ENCODE measurements around the gene TFPI.
"Not testable (repeated sequence)": the region's sequence is repeated elsewhere in the genome, so short reads cannot be mapped to it uniquely, and the experiment has no call there.

The TFPI gene

GRCh38 chr2:187523325-187523724, 30.9 kb downstream of the TFPI start:
- Histone ChIP-seq H3K4me1 (ENCODE audit: control insufficient read depth, insufficient read depth, low read length) (peaks cover 12% of the 10 kb centered on the region), H3K27me3 (ENCODE audit: control insufficient read depth, insufficient read depth, low read length) (no peaks in the 10 kb centered on the region), H3K4me3 (ENCODE audit: low read depth, low read length) (no peak overlapping the region), H3K9me3 (ENCODE audit: control insufficient read depth, insufficient read depth, low read length) (no peaks in the 10 kb centered on the region), H3K36me3 (ENCODE audit: control insufficient read depth, insufficient read depth, low read length) (no peaks in the 10 kb centered on the region), H3K9ac (ENCODE audit: low read depth, low read length) (no peak overlapping the region)

GRCh38 chr2:187520121-187520624, 34.1 kb downstream of the TFPI start:
- Histone ChIP-seq H3K9ac (ENCODE audit: low read depth, low read length) (no peak overlapping the region), H3K4me1 (ENCODE audit: control insufficient read depth, insufficient read depth, low read length) (peaks cover 8% of the 10 kb centered on the region), H3K27me3 (ENCODE audit: control insufficient read depth, insufficient read depth, low read length) (no peaks in the 10 kb centered on the region), H3K4me3 (ENCODE audit: low read depth, low read length) (peak overlapping the region; percentile 18), H3K36me3 (ENCODE audit: control insufficient read depth, insufficient read depth, low read length) (no peaks in the 10 kb centered on the region), H3K9me3 (ENCODE audit: control insufficient read depth, insufficient read depth, low read length) (no peaks in the 10 kb centered on the region)

GRCh38 chr2:187519419-187520120, 34.7 kb downstream of the TFPI start:
- Histone ChIP-seq H3K9me3 (ENCODE audit: control insufficient read depth, insufficient read depth, low read length) (no peaks in the 10 kb centered on the region), H3K4me1 (ENCODE audit: control insufficient read depth, insufficient read depth, low read length) (peaks cover 8% of the 10 kb centered on the region), H3K36me3 (ENCODE audit: control insufficient read depth, insufficient read depth, low read length) (no peaks in the 10 kb centered on the region), H3K9ac (ENCODE audit: low read depth, low read length) (no peak overlapping the region), H3K27me3 (ENCODE audit: control insufficient read depth, insufficient read depth, low read length) (no peaks in the 10 kb centered on the region), H3K4me3 (ENCODE audit: low read depth, low read length) (no peak overlapping the region)

GRCh38 chr2:187517750-187518361, 36.4 kb downstream of the TFPI start:
- not testable (repeated sequence) for H3K27me3 ChIP-seq (ENCODE audit: control insufficient read depth, insufficient read depth, low read length); H3K9me3 ChIP-seq (ENCODE audit: control insufficient read depth, insufficient read depth, low read length); H3K36me3 ChIP-seq (ENCODE audit: control insufficient read depth, insufficient read depth, low read length); H3K9ac ChIP-seq (ENCODE audit: low read depth, low read length); H3K4me3 ChIP-seq (ENCODE audit: low read depth, low read length); H3K4me1 ChIP-seq (ENCODE audit: control insufficient read depth, insufficient read depth, low read length)

GRCh38 chr2:187516630-187517510, 37.4 kb downstream of the TFPI start:
- not testable (repeated sequence) for H3K4me3 ChIP-seq (ENCODE audit: low read depth, low read length)

GRCh38 chr2:187514930-187515329, 39.3 kb downstream of the TFPI start:
- Histone ChIP-seq H3K4me1 (ENCODE audit: control insufficient read depth, insufficient read depth, low read length) (peaks cover 22% of the 10 kb centered on the region), H3K36me3 (ENCODE audit: control insufficient read depth, insufficient read depth, low read length) (no peaks in the 10 kb centered on the region)

More at GRCh38 chr2:187516630-187517510, 37.4 kb downstream of the TFPI start:
- not testable (repeated sequence) for H3K9me3 ChIP-seq (ENCODE audit: control insufficient read depth, insufficient read depth, low read length); H3K36me3 ChIP-seq (ENCODE audit: control insufficient read depth, insufficient read depth, low read length); H3K27me3 ChIP-seq (ENCODE audit: control insufficient read depth, insufficient read depth, low read length); H3K9ac ChIP-seq (ENCODE audit: low read depth, low read length)
- H3K4me1 ChIP-seq (ENCODE audit: control insufficient read depth, insufficient read depth, low read length): peaks cover 13% of the 10 kb centered on the region

GRCh38 chr2:187514235-187514829, 39.9 kb downstream of the TFPI start:
- H3K36me3 ChIP-seq (ENCODE audit: control insufficient read depth, insufficient read depth, low read length); H3K9me3 ChIP-seq (ENCODE audit: control insufficient read depth, insufficient read depth, low read length); H3K27me3 ChIP-seq (ENCODE audit: control insufficient read depth, insufficient read depth, low read length); H3K4me3 ChIP-seq (ENCODE audit: low read depth, low read length); H3K9ac ChIP-seq (ENCODE audit: low read depth, low read length): not testable (repeated sequence)
- peaks cover 17% of the 10 kb centered on the region for H3K4me1 ChIP-seq (ENCODE audit: control insufficient read depth, insufficient read depth, low read length)

More at GRCh38 chr2:187514930-187515329, 39.3 kb downstream of the TFPI start:
- Histone ChIP-seq H3K9me3 (ENCODE audit: control insufficient read depth, insufficient read depth, low read length) (no peaks in the 10 kb centered on the region), H3K27me3 (ENCODE audit: control insufficient read depth, insufficient read depth, low read length) (no peaks in the 10 kb centered on the region), H3K9ac (ENCODE audit: low read depth, low read length) (no peak overlapping the region), H3K4me3 (ENCODE audit: low read depth, low read length) (no peak overlapping the region)

- H3K36me3 ChIP-seq (ENCODE audit: control insufficient read depth, insufficient read depth, low read length); H3K27me3 ChIP-seq (ENCODE audit: control insufficient read depth, insufficient read depth, low read length); H3K4me3 ChIP-seq (ENCODE audit: low read depth, low read length); H3K9me3 ChIP-seq (ENCODE audit: control insufficient read depth, insufficient read depth, low read length); H3K9ac ChIP-seq (ENCODE audit: low read depth, low read length): not testable (repeated sequence)
- peaks cover 16% of the 10 kb centered on the region for H3K4me1 ChIP-seq (ENCODE audit: control insufficient read depth, insufficient read depth, low read length)
Measured at GRCh38 chr2:187513460-187514234, 40.6 kb downstream of the TFPI start.

- Histone ChIP-seq H3K9ac (ENCODE audit: low read depth, low read length) (no peak overlapping the region), H3K36me3 (ENCODE audit: control insufficient read depth, insufficient read depth, low read length) (no peaks in the 10 kb centered on the region), H3K27me3 (ENCODE audit: control insufficient read depth, insufficient read depth, low read length) (no peaks in the 10 kb centered on the region), H3K4me1 (ENCODE audit: control insufficient read depth, insufficient read depth, low read length) (peaks cover 16% of the 10 kb centered on the region), H3K4me3 (ENCODE audit: low read depth, low read length) (no peak overlapping the region), H3K9me3 (ENCODE audit: control insufficient read depth, insufficient read depth, low read length) (no peaks in the 10 kb centered on the region)
Measured at GRCh38 chr2:187511356-187512315, 42.6 kb downstream of the TFPI start.

All from iPS-15b (cell line).